Gastrocnemius medialis (tissue), 4 donors: ENCODE data around the gene PRKCE.

Source experiments
- CTCF ChIP-seq, 5 experiments: fragments of 450-650 bp in 3 of 5; fragments of 200-600 bp in 2 of 5; sonication (generic) in 2 of 5; IDR thresholded peaks in 4 of 5; conservative IDR thresholded peaks in 1 of 5; 1 replicate in 4 of 5; 2 replicates in 1 of 5; pipeline ENCODE4 v1.5.1; 2016 to 2019; ENCODE audit warnings: antibody characterized with exemption in 5 of 5, mild to moderate bottlenecking in 3 of 5, moderate library complexity in 3 of 5
- POLR2A ChIP-seq, 2 donors: fragments of 450-650 bp; IDR thresholded peaks; one replicate each; pipeline ENCODE4 v1.6.1; 2017; ENCODE audit warnings: antibody characterized with exemption in 2 of 2, mild to moderate bottlenecking in 2 of 2, moderate library complexity in 2 of 2

- no peak for TF ChIP-seq POLR2A (IDR thresholded peaks at IDR 0.05)
- no peak for TF ChIP-seq CTCF (IDR thresholded peaks at IDR 0.05 in 4 of 5, conservative IDR thresholded peaks at IDR 0.05 in 1 of 5)
Measured at GRCh38 chr2:45681675-45682074, 30.2 kb downstream of the PRKCE start.
